ENCODE data around the gene RING1.
"Not testable (repeated sequence)": the region's sequence is repeated elsewhere in the genome, so short reads cannot be mapped to it uniquely, and the experiment has no call there.

The RING1 gene

DNA sequence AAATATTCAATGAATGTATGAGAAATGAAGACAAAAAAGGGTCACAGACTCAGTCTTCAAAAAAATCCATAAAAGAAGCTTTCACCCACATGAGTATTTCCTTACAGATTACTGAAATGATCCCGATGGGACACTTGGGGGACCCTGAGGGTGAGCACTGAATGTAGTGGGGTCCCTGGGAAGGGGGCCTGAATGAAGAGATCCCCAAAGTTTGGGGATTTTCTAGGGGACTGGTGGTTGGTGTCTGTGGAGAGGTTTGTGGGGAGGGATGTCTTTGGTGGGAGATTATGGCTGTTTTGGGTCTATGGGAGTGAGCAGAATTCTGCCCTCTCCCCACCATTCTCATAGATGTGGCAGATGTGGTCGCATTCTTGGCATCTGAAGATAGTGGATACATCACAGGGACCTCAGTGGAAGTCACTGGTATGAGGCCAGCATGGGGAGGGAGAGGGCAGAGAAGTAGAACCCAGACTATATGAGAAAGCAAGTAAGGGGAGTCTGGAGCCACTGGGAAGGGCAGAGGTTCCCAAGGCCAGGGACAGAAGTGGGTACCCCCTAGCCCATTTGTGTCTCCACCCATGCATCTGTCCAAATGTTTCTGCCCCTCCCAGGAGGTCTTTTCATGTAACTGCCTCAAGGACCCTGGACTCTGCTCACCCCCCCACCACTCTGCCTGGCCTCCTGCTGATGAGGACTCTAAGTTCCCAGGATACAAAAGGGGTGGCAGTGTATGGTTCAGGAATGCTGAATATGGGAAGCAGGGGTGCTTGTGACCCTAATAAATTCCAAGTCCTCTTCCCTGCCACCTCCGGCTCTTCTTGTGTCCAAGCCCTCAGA, 2.1 kb upstream of the RING1 start:
- DNase-seq (ENCODE audit: low read depth, low spot score), result no peak

DNA sequence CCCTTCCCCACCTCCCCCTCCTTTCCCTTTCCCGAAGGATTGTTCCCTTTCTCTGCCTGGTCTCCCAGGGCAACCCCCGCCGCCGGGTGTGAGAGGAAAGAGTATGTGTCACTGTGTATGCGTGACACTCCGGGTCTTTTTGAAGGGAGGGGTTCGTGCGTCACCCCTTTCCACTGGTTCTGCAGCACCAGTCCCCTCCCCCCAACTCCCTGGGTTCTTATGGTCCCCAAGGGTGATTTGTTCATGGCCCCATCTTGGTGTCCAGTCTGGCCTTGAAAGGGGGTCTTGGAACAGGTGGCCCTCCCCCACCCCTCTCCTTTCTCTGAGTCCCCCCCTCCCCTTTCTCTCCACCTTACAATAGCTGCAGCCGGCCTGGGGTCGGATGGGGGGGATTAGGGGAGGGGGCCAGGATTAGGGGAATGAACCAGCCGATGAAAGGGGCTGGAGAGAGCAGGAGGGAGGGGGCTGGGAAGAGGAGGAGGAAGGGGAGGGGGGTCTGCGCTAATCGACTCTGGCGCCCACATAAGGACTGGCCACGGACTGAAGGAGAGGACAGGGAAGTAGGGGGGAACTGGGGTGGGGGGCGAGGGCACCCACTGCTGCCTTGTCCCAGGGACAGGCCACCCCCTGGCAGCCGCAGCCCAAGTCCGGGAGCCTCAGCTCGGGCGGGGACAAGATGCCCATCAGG, 1.3 kb upstream of the RING1 start:
- DNase-seq (ENCODE audit: low read depth, low spot score), result no peak

DNA sequence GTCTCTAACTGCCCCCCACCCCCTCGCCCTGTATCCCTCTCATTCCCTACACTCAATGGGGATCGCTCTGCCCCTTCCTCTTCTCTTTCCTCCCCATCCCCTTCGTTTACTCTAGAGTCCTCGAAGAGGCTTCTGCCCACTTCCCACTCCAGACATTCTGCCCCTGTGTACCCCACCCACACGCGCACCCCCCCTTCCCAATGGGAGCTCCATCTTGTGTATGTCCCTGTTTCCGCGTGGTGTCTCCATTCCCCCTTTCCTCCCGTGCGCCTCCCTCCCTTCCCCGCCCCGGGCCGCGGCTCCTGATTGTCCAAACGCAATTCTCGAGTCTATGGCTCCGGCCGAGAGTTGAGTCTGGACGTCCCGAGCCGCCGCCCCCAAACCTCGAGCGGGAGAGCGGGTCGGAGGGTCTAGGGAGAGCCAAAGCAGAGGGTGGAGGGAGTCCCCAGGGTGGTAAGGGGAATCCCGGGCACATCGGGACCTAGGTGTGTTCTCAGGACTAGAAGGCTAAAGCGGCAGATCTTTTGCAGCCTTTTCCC, 679 bp upstream of the RING1 start:
- no peak for DNase-seq (ENCODE audit: low read depth, low spot score)

DNA sequence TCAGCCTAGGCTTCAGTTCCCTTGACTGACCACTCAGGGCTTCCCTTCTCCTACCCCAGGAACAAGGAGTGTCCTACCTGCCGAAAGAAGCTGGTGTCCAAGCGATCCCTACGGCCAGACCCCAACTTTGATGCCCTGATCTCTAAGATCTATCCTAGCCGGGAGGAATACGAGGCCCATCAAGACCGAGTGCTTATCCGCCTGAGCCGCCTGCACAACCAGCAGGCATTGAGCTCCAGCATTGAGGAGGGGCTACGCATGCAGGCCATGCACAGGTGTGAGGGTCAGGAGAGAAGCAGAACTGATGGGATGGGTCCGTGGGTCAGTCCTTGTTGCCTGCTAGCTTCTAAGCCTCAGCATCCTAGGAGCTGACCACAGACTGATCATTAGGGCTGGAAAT, 1.6 kb downstream of the RING1 start:
- DNase-seq (ENCODE audit: low read depth, low spot score), result no peak

DNA sequence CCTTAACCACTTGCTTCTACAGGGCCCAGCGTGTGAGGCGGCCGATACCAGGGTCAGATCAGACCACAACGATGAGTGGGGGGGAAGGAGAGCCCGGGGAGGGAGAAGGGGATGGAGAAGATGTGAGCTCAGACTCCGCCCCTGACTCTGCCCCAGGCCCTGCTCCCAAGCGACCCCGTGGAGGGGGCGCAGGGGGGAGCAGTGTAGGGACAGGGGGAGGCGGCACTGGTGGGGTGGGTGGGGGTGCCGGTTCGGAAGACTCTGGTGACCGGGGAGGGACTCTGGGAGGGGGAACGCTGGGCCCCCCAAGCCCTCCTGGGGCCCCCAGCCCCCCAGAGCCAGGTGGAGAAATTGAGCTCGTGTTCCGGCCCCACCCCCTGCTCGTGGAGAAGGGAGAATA, 2.8 kb downstream of the RING1 start:
- no peak for DNase-seq (ENCODE audit: low read depth, low spot score)

DNA sequence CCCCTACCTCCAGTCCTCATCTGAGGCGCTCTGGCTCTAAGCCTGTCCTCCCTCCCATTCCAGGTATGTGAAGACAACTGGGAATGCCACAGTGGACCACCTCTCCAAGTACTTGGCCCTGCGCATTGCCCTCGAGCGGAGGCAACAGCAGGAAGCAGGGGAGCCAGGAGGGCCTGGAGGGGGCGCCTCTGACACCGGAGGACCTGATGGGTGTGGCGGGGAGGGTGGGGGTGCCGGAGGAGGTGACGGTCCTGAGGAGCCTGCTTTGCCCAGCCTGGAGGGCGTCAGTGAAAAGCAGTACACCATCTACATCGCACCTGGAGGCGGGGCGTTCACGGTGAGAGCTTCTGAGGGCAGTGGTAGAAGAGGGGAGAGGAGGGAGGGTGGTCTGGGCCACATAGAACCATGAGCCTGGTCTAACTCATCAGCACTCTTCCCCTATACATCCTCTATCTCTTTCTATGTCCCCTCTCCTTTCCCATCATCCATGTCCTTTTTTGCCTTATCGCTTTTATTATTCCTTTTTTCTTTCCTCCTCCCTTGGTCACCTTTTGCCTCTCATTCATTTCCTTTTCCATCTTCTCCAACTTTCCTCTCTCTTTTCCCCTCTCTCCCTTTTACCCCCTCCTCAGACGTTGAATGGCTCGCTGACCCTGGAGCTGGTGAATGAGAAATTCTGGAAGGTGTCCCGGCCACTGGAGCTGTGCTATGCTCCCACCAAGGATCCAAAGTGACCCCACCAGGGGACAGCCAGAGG, 3.5 kb downstream of the RING1 start:
- no peak for DNase-seq (ENCODE audit: low read depth, low spot score)

DNA sequence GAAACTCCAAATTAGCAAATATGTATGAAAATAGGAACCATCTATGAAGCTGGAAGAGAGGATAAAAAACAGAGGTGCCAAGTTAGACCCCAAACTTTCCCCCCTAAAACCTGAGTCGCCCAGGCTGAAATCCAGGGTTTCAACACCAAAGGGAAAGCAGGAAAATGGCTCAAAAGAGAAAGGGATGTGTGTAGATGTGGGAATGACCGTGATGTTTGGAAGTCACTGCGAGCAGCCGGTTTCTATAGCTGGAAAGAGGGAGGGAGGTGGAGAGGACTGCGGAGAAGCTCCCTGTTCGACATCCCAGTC, 4.5 kb downstream of the RING1 start:
- no peak for DNase-seq (ENCODE audit: low read depth, low spot score)

DNA sequence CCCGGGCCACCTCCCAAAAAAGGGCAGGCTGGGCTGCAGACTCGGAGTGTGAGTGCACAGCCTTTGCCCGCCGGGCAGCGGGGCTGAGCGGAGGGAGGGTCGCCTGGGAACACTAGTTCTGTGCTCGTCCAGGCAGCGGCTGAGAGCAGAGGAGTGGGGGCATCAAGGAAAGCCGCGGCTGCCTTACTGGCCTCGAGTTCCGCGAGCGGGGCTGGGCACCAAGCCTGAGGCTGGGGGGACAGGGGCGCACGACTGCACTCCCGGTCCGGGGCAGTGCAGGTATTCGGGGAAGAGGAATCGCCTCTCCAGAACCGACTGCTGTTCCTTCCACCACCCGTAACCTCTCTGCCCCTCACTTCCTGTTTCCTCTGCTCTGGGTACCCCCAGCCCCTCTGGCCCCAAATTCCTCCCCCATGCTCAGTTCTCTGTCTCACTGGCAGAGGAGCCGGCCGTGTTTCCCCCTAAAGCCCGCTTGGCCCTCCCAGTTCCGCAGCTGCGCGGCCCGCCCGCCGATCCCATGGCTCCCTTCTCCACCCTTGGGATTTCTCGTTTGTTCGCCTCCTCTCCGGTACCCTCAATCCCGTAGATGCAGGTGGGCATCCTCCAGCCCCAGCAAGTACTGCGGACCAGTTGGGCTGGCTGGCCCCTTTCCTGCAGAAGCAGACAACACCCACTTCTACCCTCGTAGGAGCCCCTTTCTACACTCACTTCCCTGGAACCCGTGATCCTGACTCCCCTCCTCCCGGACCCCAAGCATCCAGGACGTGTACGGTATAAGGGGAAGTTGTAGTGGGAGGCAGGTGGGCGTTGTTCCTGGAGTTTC, 5.1 kb downstream of the RING1 start:
- no peak for DNase-seq (ENCODE audit: low read depth, low spot score)

DNA sequence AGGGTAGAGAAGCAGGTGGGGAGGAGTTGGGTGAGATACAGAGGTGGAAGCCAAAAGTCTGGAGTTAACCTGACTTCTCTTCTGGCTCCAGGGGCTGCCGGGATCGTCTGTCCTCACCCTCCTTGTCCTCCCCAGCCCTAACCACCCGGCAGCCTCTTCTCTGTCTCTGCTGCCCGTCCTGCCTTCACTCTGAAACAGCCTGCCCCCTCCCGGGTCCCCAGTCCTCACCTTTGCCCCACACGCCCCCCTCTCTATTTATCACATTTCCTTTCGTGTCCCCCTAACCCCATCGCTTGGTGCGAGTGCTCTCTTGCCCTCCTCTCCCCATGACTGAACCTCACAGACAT, 5.7 kb downstream of the RING1 start:
- no peak for DNase-seq (ENCODE audit: low read depth, low spot score)

DNA sequence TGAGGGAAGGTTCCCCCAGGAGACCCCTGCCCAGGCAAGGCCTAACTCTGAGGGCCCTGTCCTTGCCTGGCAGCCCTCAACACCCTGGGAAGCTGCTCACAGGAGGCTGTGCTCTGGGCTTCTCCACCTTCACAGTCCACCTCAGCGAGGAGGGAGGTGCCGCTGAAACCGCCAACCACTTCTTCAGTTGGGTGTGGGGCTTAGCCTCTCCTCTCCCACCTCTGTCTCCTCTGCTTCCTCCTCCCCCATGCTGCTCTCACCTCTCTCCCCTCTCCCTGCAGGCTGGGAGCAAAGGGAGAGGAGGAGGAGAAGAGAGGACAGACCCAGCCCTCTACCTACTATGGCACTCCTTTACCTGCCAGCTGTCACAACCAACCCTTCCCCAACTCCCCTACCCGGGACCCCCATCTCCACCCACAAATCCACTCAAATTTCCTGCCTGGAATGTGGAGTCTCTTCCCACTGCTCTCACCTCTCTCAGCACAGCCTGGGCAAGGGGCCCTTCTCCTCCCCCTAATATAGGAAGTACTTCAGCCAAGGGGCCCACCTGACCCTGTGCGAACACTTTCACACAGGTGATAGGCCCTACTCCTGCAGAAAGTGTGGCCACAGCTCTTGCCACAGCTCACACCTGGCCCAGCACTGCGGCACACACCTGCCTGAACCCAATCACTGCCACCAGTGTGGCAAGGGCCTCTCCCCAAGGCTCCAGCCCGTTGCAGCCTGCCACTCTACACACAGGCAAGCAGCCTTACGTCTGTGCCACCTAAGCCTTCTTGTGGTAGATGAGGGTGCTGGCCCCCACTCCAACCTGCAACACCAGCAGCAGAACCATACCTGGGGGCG, 7.2 kb downstream of the RING1 start:
- DNase-seq (ENCODE audit: low read depth, low spot score), result no peak

DNA sequence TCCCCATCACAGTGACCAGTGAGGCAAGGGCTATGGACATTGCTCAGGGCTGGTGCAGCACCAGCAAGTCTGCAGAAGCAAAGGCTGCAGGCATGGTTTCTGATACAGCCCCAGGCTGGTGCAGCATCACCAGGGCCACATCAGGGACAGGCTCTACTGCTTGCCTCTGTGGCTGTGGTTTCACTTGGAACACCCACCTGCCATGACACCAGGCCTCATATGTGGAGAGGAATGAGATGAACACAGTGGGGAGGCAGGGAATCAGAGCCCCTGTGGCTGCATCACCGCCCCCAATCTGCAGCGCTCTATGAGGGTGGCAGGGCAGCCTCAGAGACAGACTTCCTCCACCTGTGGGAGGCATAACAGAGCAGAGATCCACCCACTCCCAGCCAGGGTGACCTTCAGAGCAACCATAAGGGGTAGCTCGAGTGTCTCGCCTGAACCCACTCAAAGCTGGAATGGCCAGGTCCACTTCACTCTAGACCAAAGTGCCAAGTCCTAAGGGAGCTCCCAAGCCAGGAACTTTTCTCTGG, 7.9 kb downstream of the RING1 start:
- DNase-seq (ENCODE audit: low read depth, low spot score), result no peak

DNA sequence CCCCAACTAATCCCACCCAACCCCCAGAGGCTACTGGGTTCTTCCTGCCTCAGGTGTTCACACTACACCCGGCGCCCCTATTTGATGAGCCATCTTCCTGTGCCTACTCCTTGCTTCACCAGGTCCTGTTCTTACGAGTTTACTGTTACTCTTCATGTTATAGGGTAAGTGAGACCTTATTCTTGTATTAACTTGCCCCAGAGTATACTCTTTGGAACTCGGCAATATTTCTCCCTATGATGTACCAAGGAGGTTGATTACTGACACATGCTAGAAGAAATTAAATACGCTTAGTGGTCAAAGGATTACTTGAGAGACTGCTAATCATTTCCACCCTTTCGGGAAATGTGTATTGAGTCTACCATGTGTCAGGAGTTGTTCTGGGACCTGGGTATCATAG, 8.9 kb downstream of the RING1 start:
- DNase-seq (ENCODE audit: low read depth, low spot score), result no peak

DNA sequence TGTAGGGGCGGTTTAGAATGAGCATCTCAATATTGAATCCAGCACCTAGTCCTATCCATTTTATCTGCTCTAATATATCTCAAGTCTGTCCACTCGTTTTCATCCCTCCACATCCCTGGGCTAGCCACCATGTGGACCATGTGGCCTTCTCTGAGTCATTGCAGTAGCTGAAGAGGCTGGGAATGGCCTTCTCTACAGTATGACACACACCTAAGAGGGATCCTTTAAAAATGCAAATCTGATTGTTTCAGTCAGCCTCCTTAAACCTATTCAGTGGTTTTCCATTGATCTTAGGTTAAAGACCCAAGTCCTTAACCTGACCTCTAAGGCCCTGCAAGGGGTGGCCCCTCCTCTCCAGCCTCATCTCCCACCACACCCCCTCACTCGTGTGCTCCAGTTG, 9.4 kb downstream of the RING1 start:
- DNase-seq (ENCODE audit: low read depth, low spot score), result no peak

DNA sequence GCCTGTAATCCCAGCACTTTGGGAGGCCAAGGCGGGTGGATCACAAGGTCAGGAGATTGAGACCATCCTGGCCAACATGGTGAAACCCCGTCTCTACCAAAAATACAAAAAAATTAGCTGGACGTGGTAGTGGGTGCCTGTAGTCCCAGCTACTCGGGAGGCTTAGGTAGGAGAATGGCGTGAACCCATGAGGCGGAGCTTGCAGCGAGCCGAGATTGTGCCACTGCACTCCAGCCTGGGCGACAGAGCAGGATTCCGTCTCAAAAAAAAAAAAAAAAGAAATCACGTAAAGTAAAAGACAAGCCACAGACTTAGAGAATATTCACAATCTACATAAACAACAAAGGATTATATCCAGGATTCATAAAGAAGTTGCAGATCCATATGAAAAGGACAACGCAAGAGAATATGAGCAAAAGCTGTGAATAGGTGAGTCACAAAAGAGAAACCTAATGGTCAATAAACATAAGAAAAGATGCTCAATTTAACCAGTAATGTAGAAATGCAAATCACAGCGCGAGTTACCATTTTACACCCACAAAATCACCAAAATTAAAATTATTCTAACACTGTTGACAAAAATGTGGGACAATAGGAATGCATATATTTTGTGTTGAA, 18.3 kb downstream of the RING1 start:
- DNase-seq (ENCODE audit: low read depth, low spot score), result not testable (repeated sequence)

DNA sequence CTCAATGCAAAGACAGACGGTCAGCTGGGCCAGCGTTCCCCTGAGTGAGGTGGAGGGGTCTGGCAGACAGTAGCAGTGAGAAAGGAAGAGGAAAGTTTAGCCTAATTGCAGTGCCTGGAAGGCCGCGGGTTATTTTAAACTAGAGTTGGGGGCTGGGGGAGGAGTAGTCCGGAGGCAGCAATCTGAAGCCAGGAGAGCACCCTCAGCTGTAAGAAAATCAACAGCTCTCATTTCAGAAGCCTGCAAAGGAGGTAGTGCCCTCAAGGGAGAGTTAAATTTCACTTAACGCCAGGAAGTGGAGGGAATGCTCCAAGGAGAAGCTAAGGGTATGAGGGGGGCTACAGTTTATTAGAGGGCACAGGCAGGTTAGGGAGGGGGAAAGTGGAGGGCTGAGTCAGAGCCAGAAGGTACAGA, 26.9 kb downstream of the RING1 start:
- DNase-seq (ENCODE audit: low read depth, low spot score), result no peak

DNA sequence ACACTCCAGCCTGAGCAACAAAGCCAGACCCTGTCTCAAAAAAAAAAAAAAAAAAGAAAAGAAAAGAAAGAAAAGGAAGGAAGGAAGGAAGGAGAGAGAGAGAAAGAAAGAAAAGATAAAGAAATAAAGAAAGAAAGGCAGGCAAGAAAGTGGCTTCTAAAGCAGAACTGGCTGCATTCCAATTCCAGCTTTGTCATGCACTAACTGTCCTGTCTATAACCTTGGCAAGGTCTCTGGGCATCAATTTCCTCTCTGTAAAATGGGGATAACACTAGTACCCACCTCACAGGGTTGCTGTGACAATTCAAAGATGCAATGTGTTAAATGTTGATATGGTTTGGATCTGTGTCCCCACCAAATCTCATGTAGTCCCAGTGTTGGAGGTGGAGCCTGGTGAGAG, 28.0 kb downstream of the RING1 start:
- DNase-seq (ENCODE audit: low read depth, low spot score), result no peak

DNA sequence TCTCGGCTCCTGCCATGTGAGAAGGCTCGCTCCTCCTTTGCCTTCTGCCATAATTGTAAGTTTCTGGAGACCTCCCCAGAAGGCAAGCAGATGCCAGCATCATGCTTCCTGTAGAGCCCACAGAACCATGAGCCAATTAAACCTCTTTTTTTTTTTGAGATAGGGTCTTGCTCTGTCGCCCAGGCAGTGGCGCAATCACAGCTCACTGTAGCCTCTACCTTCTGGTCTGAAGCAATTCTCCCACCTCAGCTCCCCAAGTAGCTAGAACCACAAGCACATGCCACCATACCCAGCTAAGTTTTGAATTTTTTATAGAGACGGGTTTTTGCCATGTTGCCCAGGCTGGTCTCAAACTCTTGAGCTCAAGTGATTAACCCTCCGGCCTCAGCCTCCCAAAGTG, 28.6 kb downstream of the RING1 start:
- DNase-seq (ENCODE audit: low read depth, low spot score), result no peak

DNA sequence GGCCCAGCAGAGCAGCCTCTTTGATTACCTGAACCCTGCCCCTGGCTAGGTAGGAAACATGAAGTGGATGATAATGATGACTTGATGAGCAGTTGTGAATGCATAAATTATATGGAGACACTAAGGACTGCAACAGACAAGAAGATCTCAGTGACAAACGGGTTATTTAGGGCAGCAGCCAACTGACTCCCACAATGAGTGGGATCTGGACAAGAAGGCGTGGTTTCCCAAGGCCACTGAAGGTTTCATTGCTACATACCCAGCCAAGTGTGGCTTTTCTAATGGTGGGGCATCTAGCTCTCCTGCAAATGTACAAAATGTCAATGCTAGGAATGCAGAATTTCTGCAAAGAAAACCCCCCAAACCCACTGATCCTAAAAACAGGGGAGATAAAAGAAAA, 29.4 kb downstream of the RING1 start:
- DNase-seq (ENCODE audit: low read depth, low spot score), result no peak

DNA sequence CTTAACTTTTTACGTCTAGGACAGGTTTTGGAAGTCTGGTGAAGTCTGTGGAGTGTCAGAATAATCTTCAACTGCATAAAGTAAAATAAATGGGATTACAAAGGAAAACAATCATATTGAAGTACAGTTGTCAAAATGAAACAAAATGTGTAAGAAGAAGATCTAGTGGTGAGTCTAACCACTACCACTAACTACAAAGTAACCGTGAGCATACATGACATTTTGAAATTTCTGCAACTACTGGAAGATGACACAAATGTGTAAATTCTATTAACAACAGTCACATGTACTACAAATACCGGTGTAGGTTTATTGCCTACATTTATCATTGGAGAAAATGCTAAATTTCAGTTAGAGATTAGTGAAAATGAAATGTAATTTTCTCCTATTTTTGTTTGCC, 33.7 kb downstream of the RING1 start:
- DNase-seq (ENCODE audit: low read depth, low spot score), result no peak

DNA sequence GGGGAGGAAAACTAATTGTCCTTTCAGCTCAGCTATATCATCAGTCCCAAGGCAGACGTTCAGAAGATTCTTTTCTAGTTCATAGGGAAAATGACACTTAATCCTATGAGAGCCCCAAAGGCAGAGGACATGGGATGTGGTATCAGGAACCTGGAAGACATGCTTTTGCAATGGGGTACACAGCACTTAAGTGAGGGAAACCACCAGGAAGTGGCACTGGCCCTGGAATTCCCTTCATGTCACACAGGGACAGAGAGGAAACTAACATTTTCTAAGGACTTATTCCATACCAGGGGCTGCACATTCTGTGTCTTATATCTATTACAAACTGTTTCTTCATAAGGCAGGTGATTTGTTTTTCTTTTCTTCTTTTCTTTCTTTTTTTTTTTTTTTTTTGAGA, 35.2 kb downstream of the RING1 start:
- no peak for DNase-seq (ENCODE audit: low read depth, low spot score)
